IPS-15b (cell line): Measurements from ENCODE around the gene COL13A1.

Source experiments
- H3K27me3 ChIP-seq: one replicate; pipeline ENCODE4 v1.6.1; 2013; ENCODE audit warnings: low read length; ENCODE audit not compliant: control insufficient read depth, insufficient read depth
- H3K36me3 ChIP-seq: one replicate; pipeline ENCODE4 v1.6.1; 2013; ENCODE audit warnings: low read length; ENCODE audit not compliant: control insufficient read depth, insufficient read depth
- H3K4me1 ChIP-seq: one replicate; pipeline ENCODE4 v1.6.1; 2013; ENCODE audit warnings: mild to moderate bottlenecking, low read length; ENCODE audit not compliant: control insufficient read depth, insufficient read depth
- H3K4me3 ChIP-seq: one replicate; pipeline ENCODE4 v1.5.1; 2013; ENCODE audit warnings: low read depth, low read length
- H3K9ac ChIP-seq: one replicate; pipeline ENCODE4 v1.6.1; 2013; ENCODE audit warnings: low read depth, mild to moderate bottlenecking, low read length
- H3K9me3 ChIP-seq: one replicate; pipeline ENCODE4 v1.6.1; 2013; ENCODE audit warnings: mild to moderate bottlenecking, low read length; ENCODE audit not compliant: control insufficient read depth, insufficient read depth

COL13A1 gene

DNA sequence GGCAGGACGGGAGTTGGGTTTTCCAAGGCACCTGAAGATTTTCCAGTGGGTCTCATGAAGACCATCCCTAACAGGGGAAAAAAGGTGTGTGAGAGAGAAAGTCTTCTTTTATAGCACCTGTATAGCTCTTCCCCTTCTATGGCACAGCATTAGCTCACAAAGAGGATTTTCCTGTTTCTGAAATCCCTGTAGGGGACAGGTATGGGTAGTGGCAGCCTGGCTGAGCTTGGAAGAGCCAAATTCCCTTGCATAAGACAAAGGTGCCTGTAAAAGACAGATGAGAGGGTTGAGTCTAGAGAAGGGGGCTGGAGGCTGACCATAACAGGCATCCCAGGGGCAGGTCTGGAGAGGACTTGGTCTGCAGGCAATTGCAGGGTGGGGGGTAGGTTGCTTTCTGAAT lies 63.7 kb downstream of the COL13A1 start:
- Histone ChIP-seq H3K36me3 (no peaks in the 10 kb centered on the region), H3K9ac (no peak overlapping the region), H3K4me3 (no peak overlapping the region), H3K9me3 (no peaks in the 10 kb centered on the region), H3K27me3 (peaks cover 3% of the 10 kb centered on the region), H3K4me1 (peaks cover 21% of the 10 kb centered on the region)

GRCh38 chr10:69866246-69866687 lies 64.6 kb downstream of the COL13A1 start:
- no peaks in the 10 kb centered on the region for H3K36me3 ChIP-seq
- no peaks in the 10 kb centered on the region for H3K9me3 ChIP-seq
- no peak overlapping the region for H3K9ac ChIP-seq
- H3K4me1 ChIP-seq = peaks cover 27% of the 10 kb centered on the region
- no peak overlapping the region for H3K4me3 ChIP-seq
- peaks cover 3% of the 10 kb centered on the region for H3K27me3 ChIP-seq

GRCh38 chr10:69866688-69867461 lies 65.2 kb downstream of the COL13A1 start:
- H3K4me1 ChIP-seq = peaks cover 30% of the 10 kb centered on the region
- H3K27me3 ChIP-seq = peaks cover 3% of the 10 kb centered on the region

DNA sequence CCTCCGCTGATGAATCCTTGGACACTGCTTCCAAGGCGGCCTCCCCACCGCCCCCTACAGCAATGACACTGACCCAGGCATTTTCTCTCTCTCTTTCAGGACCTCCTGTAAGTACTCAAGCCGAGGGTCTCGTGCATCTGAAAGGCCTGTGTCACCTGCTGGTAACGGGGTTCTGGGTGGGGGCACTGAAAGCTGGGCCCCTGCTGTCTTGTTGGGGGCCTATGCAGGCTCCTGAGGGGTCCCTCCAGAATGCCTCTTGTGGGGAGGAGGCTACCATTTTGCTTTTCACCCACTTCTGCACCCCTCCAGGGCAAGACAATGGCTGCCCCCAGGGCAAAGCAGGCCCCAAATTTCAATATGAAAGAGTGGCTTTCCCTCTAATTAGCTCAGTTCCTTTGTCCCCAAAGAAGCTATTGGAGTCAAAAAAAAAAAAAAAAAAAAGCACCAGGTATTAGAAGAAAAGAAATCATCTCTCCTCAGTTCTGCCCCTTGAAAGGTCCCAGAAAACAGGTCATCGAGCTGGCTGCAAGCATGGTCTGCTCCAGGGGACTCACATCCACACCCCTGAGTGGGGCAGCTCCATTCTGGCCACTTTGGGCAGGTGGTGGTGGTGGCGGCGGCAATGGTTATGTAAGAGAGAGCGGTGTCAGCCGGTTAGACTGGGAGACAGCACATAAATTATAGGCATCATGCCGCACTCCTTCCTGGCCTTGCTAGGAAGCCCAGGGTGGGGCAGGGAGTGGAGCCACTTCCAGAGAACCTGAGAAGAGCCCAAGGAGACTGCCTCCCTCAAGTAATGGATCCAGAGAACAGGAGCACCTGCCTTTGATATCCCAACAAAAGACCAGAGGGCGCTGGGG lies 66.2 kb downstream of the COL13A1 start:
- peaks cover 3% of the 10 kb centered on the region for H3K27me3 ChIP-seq
- no peaks in the 10 kb centered on the region for H3K9me3 ChIP-seq
- no peak overlapping the region for H3K4me3 ChIP-seq
- no peaks in the 10 kb centered on the region for H3K36me3 ChIP-seq
- peaks cover 30% of the 10 kb centered on the region for H3K4me1 ChIP-seq
- no peak overlapping the region for H3K9ac ChIP-seq

More at GRCh38 chr10:69866688-69867461, 65.2 kb downstream of the COL13A1 start:
- Histone ChIP-seq H3K4me3 (no peak overlapping the region), H3K9ac (no peak overlapping the region), H3K9me3 (no peaks in the 10 kb centered on the region), H3K36me3 (no peaks in the 10 kb centered on the region)

DNA sequence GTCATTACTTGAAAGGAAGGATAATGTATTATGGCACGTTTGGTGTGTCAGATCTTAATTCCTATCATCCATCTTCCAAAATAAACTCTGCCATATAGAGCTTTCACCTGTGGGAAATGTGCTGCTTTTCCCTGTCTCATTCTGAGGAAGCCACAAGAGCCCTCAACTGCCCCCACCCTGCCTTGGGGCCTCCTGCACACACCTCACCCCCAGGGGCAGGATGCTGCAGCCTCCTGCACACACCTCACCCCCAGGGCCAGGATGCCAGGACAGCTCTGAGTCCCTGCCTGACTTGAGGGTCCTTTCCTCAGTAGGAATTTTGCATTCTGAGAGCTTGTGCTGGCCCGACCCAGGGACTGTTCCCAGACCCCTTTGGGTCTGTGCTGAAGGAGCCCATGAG lies 67.1 kb downstream of the COL13A1 start:
- H3K36me3 ChIP-seq = no peaks in the 10 kb centered on the region
- H3K27me3 ChIP-seq = peaks cover 3% of the 10 kb centered on the region
- peaks cover 30% of the 10 kb centered on the region for H3K4me1 ChIP-seq
- no peaks in the 10 kb centered on the region for H3K9me3 ChIP-seq
- H3K4me3 ChIP-seq = no peak overlapping the region
- no peak overlapping the region for H3K9ac ChIP-seq

GRCh38 chr10:69869291-69869961 lies 67.7 kb downstream of the COL13A1 start:
- Histone ChIP-seq H3K4me1 (peaks cover 30% of the 10 kb centered on the region), H3K4me3 (no peak overlapping the region), H3K27me3 (peaks cover 3% of the 10 kb centered on the region), H3K36me3 (no peaks in the 10 kb centered on the region), H3K9me3 (no peaks in the 10 kb centered on the region), H3K9ac (no peak overlapping the region)

GRCh38 chr10:69870591-69870990 lies 68.9 kb downstream of the COL13A1 start:
- peaks cover under 1% of the 10 kb centered on the region for H3K27me3 ChIP-seq
- H3K9ac ChIP-seq = no peak overlapping the region
- H3K36me3 ChIP-seq = no peaks in the 10 kb centered on the region
- H3K4me3 ChIP-seq = no peak overlapping the region
- no peaks in the 10 kb centered on the region for H3K9me3 ChIP-seq
- peaks cover 28% of the 10 kb centered on the region for H3K4me1 ChIP-seq

DNA sequence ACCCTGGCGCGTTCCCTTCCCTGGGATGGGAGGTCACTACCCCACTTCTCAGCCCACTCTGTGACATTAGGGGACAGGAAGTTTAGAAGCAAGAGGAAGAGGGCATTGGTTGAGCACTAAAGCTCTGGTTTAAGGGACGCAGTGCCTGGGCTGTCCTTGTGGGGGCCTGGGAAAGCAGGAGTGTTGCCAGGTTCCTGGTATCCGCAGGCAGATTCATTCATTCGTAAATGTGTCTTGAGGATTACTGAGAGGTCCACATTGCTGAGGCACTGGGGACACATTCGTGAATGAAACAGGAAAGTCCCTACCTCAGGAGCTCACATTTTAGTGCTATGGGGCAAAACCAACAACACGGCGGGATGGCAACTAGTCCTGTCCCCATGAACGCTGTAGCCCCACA lies 69.4 kb downstream of the COL13A1 start:
- H3K9ac ChIP-seq = no peak overlapping the region
- H3K4me3 ChIP-seq = no peak overlapping the region
- no peaks in the 10 kb centered on the region for H3K36me3 ChIP-seq
- no peaks in the 10 kb centered on the region for H3K27me3 ChIP-seq
- H3K4me1 ChIP-seq = peaks cover 28% of the 10 kb centered on the region
- no peaks in the 10 kb centered on the region for H3K9me3 ChIP-seq

- H3K9ac ChIP-seq = no peak overlapping the region
- H3K4me3 ChIP-seq = no peak overlapping the region
- H3K4me1 ChIP-seq = peaks cover 17% of the 10 kb centered on the region
- no peaks in the 10 kb centered on the region for H3K36me3 ChIP-seq
- no peaks in the 10 kb centered on the region for H3K9me3 ChIP-seq
- no peaks in the 10 kb centered on the region for H3K27me3 ChIP-seq
Measured at GRCh38 chr10:69872323-69872722, 70.6 kb downstream of the COL13A1 start.

- Histone ChIP-seq H3K4me3 (no peak overlapping the region), H3K9me3 (no peaks in the 10 kb centered on the region), H3K4me1 (peaks cover 16% of the 10 kb centered on the region), H3K27me3 (no peaks in the 10 kb centered on the region), H3K36me3 (no peaks in the 10 kb centered on the region), H3K9ac (no peak overlapping the region)
Measured at GRCh38 chr10:69873135-69873639, 71.5 kb downstream of the COL13A1 start.

GRCh38 chr10:69874449-69874848 lies 72.7 kb downstream of the COL13A1 start:
- H3K9me3 ChIP-seq = no peaks in the 10 kb centered on the region
- no peaks in the 10 kb centered on the region for H3K36me3 ChIP-seq
- peaks cover 10% of the 10 kb centered on the region for H3K4me1 ChIP-seq
- no peak overlapping the region for H3K4me3 ChIP-seq
- H3K9ac ChIP-seq = no peak overlapping the region
- no peaks in the 10 kb centered on the region for H3K27me3 ChIP-seq
